GM19372 (cell line): ENCODE results near the gene C21orf91.
A peak's percentile ranks its signal among the peaks of the same experiment; 100 is the strongest.
"Not testable (repeated sequence)": the region's sequence is repeated elsewhere in the genome, so short reads cannot be mapped to it uniquely, and the experiment has no call there.

ENCODE experiments used
- ATAC-seq: cut with Tn5 transposase; IDR thresholded peaks from one replicate; pipeline ENCODE4 v1.9.1; 2021; ENCODE audit warnings: mild to moderate bottlenecking, low read depth, moderate library complexity; ENCODE audit not compliant: unreplicated experiment

The C21orf91 gene

DNA sequence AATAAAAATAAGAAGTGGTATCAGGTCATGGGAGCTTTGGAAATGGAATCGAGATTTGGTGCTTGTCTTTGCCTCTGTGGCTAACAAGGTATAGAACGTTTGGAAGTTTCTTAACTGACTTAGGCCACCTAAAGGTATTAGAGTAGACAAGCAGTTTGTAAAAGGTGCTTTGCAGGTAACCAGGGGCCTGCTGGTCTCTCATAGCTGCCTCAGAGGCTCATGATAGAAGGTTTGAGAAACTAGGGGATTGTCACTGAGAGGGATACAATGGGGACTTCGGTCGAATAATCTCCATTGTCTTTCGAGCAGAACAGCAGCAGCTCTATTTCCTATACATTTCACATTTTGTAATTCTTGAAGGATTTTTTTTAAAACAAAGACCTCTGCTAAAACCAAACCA, 37.6 kb downstream of the C21orf91 start:
- no peak for ATAC-seq

DNA sequence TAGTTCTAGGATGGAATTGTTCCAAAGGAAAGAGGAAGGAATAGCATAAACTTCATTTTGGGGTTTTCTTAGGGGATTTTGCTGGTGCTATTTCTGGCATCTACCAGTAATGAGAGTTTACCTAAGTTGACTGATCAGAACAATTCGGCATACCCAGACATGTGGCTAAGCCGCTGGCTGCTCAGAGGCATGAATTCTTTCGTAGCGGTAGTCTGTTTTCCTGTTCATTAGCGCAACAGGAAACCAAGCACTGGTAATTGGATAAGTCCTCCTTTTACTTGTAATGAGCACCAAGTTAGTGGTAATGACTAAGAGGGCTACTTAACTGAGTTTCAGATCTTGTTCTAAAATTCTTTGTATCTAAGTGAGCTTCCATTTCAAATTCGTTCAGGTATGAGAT, 38.6 kb downstream of the C21orf91 start:
- no peak for ATAC-seq

DNA sequence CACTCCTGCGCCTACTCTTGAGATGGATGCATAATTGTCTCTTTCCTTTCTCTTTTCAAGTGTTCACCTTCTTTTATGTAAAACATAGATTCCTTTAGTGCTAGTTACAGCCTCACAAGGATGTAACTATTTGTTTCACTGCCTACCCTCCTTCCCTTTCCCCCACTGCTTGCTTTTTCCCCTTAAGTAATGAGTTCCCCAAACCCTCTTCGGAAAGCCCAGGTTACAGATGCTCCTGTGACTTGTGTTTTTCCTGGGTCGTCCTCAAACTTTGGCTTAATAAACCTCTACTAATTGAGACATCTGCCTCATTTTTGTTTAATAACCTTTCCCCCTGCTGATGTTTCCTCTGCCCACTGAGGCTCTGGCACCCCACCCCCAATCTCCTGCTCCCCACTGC, 39.2 kb downstream of the C21orf91 start:
- no peak for ATAC-seq

- ATAC-seq, result no peak
These were observed 39.7 kb downstream of the C21orf91 start for GRCh38 chr21:17779496-17779895.

DNA sequence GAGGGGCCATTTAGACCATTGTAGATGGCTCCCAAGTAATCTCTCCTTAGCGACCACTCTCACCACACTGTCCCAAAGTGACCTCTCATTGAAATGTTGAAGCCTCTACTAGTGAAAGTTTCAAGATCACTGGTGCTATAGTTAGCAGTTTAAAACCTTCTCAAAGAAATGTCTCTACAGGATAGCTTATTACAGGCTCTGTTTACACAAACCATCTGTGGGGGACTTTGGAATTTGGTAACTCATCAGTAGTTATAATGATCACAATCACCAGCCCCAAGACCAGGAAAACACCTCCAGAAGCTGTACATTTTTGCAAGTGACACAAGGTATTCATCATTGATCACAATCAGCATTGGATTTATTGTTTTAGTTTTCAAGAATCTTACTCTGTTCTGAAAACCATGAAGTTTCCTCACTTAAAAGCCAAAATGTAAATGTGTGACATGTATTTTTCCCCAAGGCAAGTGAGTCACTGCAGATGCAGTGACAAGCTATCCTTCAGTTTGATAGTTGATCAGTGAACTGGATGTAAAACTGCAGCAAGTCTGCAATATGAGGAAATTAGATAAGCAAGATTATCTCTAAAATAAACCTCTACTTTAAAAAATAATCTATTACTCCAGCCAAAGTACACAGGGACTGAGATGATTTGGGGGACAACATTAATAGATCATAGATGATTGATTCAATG, 41.9 kb downstream of the C21orf91 start:
- no peak for ATAC-seq

- ATAC-seq, result peak; percentile 57
These were observed 43.6 kb downstream of the C21orf91 start for GRCh38 chr21:17775431-17776126.

- not testable (repeated sequence) for ATAC-seq
These were observed 44.1 kb downstream of the C21orf91 start for GRCh38 chr21:17775021-17775420.

DNA sequence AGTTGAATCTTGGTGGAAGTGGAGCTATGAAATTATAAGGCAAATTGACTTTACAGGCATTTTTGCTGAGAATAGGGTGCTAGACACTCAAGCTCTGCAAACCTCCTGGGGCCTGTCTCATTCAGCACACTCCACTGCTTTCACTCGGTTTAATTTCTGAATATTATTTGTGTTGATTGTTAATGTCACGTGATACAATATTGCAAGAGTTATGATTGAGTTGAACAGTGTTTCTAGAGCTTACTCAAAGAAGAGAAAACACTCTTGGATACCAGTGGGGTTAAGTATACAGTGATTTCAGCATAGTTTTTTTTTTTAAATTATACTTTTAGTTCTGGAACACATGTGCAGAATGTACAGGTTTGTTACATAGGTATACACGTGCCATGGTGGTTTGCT, 49.7 kb downstream of the C21orf91 start:
- no peak for ATAC-seq

DNA sequence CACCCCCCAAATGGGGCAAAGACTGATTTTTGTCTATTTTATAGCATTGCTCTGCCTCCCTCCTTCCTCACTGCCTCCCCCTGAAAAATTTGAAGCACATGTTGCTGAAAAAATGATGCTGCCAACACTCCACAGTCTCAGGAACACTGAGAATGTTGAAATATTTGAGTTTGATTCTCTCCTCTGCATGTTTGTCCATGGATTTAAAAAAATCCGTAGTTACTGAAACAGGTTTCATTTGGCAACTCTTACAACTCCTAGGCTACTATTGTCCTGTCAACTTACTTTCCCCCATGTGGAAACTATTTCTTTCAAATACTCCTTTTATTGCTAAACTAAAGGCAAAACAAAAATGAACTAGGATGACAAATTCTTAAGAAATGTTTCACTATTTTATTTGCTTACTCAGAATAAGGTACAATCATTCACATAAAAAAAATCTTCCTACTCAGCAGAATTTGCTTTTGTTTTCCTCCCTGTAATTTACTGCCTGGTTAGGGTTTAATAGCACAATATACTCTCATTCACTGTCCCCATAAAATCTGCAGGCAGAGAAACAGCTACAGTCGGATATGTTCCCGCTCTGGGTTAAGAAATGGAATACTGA, 50.2 kb downstream of the C21orf91 start:
- no peak for ATAC-seq

GRCh38 chr21:17765207-17765606, 53.9 kb downstream of the C21orf91 start:
- no peak for ATAC-seq

GRCh38 chr21:17763288-17764037, 55.7 kb downstream of the C21orf91 start:
- ATAC-seq, result no peak

DNA sequence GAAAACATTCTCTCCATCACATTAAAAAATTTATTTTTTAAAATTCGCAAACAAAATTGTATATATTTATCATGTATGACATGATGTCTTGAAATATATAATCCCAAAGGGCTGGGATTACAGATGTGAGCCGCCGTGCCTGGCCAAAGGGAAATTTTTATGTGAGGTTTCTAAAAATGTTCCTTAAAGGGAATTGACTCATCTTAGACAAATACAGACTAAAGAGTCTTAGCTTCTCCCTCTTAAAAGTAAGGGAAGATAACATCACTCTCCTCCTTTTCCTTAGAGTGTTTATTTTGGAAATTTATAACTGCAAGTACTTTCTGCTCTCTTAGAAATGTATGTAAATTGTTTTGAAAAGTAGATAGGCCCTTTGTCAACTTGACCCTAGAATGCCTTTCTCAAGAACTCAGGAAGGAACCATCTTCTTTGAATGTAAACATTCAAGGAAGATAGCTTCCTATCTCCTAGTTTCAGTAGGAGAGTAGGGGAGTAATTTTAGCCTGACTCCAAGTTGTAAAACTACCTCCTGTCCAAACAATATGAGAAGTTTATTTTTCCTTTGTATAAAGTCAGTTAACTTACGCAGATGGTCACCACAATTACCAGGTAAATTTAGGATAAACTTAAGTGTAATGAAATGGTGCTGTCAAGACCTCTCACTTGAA, 59.5 kb downstream of the C21orf91 start:
- ATAC-seq, result no peak

DNA sequence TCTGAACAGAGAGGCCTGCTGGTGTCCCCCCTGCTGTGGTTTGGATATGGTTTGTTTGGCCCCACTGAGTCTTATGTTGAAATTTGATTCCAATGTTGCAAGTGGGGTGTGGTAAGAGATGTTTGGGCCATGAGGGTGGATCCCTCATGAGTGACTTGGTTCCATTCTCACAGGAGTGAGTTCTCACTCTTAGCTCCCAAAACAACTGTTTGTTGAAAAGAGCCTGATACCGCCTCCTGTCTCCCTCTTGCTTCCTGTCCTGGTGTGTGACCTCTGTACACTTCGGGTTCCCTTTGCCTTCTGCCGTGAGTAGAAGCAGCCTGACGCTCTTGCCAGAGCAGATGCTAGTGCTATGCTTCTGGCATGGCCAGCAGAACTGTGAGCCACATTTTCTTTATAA, 60.5 kb downstream of the C21orf91 start:
- ATAC-seq, result no peak

DNA sequence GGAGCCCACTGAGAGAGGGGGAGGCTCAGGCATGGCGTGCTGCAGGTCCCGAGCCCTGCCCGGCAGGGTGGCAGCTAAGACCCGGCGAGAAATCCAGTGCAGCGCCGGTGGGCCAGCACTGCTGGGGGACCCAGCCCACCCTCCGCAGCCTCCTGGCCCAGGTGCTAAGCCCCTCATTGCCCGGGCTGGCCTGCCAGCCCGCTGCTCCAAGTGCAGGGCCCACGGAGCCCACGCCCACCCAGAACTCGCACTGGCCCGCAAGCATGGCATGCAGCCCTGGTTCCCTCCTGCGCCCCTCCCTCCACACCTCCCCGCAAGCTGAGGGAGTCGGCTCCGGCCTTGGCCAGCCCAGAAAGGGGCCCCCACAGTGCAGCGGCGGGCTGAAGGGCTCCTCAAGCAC, 61.5 kb downstream of the C21orf91 start:
- no peak for ATAC-seq

- no peak for ATAC-seq
These were observed 65.4 kb downstream of the C21orf91 start for GRCh38 chr21:17753736-17754135.

- no peak for ATAC-seq
These were observed 67.0 kb downstream of the C21orf91 start for GRCh38 chr21:17752171-17752570.

DNA sequence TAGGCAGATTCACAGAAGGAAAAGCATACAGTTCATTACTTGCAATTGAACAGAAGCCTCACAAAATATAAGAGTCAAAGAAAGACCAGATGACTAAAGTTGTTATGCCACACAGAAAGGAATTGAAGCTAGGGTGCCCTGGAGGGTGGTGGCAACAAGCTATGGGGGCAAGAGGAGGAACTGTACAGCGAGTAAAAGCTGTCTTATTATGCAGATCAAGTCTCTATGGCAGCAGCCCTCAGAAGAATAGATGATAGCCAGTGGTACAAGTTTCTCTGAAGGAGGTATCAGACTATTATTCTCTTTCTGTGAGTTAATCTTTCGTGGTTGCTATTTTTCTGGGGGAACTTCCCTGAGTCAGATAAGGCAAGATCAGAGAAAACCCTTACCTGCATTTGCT, 72.2 kb downstream of the C21orf91 start:
- no peak for ATAC-seq

DNA sequence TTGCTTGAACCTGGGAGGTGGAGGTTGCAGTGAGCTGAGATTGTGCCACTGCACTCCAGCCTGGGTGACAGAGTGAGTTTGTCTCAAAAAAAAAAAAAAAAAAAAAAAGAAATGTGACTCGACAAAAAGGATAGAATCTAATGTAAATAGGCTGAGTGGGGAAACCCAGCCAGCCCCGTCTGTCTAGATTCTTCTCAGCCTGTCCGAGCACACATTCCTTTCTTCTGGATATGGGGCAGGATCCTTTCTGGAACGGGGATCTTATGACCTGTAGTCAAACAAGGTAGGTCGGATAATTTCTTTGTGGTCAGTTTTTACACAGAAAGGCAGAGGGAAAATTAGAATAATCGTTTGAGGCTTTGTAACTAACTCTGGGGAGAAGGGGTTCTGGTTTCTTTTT, 74.1 kb downstream of the C21orf91 start:
- no peak for ATAC-seq

DNA sequence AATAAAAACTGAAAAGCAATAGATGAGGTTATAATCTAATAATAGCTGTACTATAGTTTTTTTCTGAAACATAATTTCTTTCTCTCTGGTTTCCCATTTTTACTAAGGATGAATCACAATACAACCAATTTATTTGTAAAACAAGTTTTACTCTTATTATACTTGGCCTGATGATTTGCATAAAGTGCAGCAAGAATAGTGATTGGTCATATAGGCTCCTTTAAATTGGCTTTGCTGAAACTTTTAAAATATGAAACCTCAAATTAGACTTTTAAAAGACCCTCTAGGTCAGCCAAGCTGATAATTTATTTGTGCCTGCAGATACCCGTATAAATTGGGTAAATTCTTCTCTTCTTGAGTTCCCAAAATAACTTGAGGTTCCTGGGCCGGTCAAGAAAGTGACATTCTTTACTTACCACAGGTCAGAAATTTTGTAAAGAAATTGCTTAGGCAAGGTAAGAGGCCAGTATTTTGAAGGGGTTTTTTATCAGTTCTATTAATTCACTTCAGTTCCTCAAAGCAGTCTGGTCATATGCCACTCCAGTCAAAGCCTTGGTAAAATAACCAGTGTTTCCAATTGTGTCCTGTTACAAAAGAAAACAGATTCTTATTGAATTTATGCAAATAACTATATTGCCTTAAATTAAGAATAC, 76.1 kb downstream of the C21orf91 start:
- no peak for ATAC-seq

DNA sequence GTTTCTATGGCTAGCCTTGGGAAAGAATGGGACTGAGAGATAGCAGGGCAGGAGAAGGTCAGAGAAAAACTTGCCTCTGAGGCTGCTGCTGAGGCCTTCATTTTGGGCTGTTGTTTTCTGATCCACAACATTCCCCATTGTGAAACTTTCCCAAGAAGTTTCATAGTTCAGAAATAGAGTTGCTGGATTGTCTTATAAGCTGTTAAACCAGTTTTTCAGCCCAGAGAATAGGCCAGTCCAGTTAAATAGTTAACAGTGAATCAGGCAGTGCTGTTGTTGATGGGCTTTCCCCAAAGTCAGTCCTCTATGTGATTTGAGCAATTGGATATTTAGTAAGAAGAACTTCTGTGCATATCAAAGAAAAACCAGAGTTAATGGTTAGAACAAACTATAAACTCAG, 77.0 kb downstream of the C21orf91 start:
- ATAC-seq, result no peak
